Caco-2 (cell line): ENCODE results near the gene RETREG1. TPM values are rescaled to one million over a fixed set of nuclear protein-coding genes. Genes with fewer than 3 reads are reported as not detected.

Experiments
- BruUV-seq: library from RNA; stranded (reverse); fragments of 400-500 nt; replicated peaks from 2 replicates; lab custom pipeline; 2021; lab: Mats Ljungman, UMichigan
- CTCF ChIA-PET: fragments of 300-600 bp; sonication (Branson Sonifier 250); formaldehyde crosslinking; loops from one replicate; lab custom pipeline; 2022; ENCODE audit warnings: antibody characterized with exemption; lab: Charles Lee
- POLR2A ChIA-PET: fragments of 300-600 bp; sonication (Branson Sonifier 250); formaldehyde crosslinking; loops from one replicate; lab custom pipeline; 2022; ENCODE audit warnings: antibody characterized with exemption; lab: Charles Lee
- DNase-seq, 2 experiments: peaks; one replicate each; pipeline versions ENCODE4 v3.0.0 to v3.0.0-alpha.2; 2020 to 2022
- H3K27me3 ChIP-seq: replicated peaks from 2 replicates; pipeline ENCODE4 v1.6.0; 2011; ENCODE audit warnings: low read length; ENCODE audit not compliant: control insufficient read depth, insufficient read depth
- H3K36me3 ChIP-seq: 2 replicates; pipeline ENCODE4 v1.5.1; 2011; ENCODE audit warnings: low read length; ENCODE audit not compliant: control insufficient read depth, insufficient read depth
- H3K4me1 ChIP-seq: fragments of 250-450 bp; sonication (Bioruptor Pico); 2 replicates; pipeline ENCODE4 v1.5.1; 2020; ENCODE audit warnings: mild to moderate bottlenecking
- H3K4me3 ChIP-seq: 2 replicates; pipeline ENCODE4 v1.5.1; 2011; ENCODE audit warnings: low read depth, mild to moderate bottlenecking, control low read depth, low read length
- H3K9me3 ChIP-seq: fragments of 250-450 bp; sonication (Bioruptor Pico); 2 replicates; pipeline ENCODE4 v1.5.1; 2020; ENCODE audit warnings: mild to moderate bottlenecking, moderate library complexity
- H3K27ac Mint-ChIP-seq: one replicate; pipeline ENCODE4 v1.8.0; 2022; ENCODE audit warnings: mixed read lengths; ENCODE audit not compliant: unreplicated experiment
- H3K27me3 Mint-ChIP-seq: one replicate; pipeline ENCODE4 v1.8.0; 2022; ENCODE audit warnings: mixed read lengths; ENCODE audit not compliant: insufficient read depth, unreplicated experiment
- H3K36me3 Mint-ChIP-seq: one replicate; pipeline ENCODE4 v1.8.0; 2022; ENCODE audit warnings: mild to moderate bottlenecking, mixed read lengths; ENCODE audit not compliant: insufficient read depth, unreplicated experiment
- H3K4me1 Mint-ChIP-seq: one replicate; pipeline ENCODE4 v1.8.0; 2022; ENCODE audit warnings: low read depth, mixed read lengths; ENCODE audit not compliant: unreplicated experiment
- H3K4me3 Mint-ChIP-seq: one replicate; pipeline ENCODE4 v1.8.0; 2022; ENCODE audit warnings: mild to moderate bottlenecking, moderate library complexity, mixed read lengths; ENCODE audit not compliant: unreplicated experiment
- H3K9me3 Mint-ChIP-seq: one replicate; pipeline ENCODE4 v1.8.0; 2022; ENCODE audit warnings: mixed read lengths; ENCODE audit not compliant: unreplicated experiment
- intact Hi-C: fragments of 100-400 bp; cut with micrococcal nuclease; formaldehyde crosslinking; loops from one replicate; pipeline ENCODE4 v1.10.0; 2022; ENCODE audit not compliant: unreplicated experiment
- total RNA-seq: library from RNA; stranded (reverse); gene quantifications from 2 replicates; pipeline ENCODE4 v1.2.3, GENCODE V29; 2022
- TF ChIP-seq, protein P1 (sequence below), 2 experiments: fragments of 200-600 bp in 1 of 2; IDR thresholded peaks; 1 replicate in 1 of 2; 2 replicates in 1 of 2; pipeline versions ENCODE4 v1.5.1 to v1.8.0; 2011 to 2022; ENCODE audit warnings: antibody characterized with exemption in 1 of 2, control low read depth in 1 of 2, inconsistent platforms in 1 of 2, low read depth in 1 of 2, low read length in 1 of 2, mild to moderate bottlenecking in 1 of 2, moderate library complexity in 1 of 2; ENCODE audit not compliant: insufficient read depth in 1 of 2, severe bottlenecking in 1 of 2, unreplicated experiment in 1 of 2

Gene RETREG1
- total RNA-seq, 1 experiment from 2014 or later, result 15.1 TPM

DNA sequence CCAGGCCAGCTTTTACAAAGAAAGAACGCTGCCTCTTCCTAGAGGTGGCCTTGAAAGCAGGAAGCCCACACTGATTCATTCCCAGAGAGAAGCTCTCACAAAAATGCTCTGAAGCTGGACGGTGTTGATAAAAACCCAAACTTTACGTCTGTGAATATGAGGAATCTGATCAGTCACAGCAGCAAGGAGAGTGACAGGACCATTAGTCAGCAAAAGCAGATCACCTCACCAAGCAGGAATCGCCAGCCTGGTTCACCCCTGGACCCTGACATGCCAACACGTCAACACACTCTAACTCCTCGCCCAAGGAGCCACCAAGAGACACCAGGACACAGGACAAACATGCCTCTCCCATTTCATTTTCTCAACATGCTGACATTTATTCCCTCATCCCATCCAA lies 80.6 kb downstream of the RETREG1 start:
- no peaks in the 10 kb centered on the region for H3K27me3 Mint-ChIP-seq
- no peaks in the 10 kb centered on the region for H3K27me3 ChIP-seq
- peak overlapping the region; percentile 70 for H3K27ac Mint-ChIP-seq
- intact Hi-C loops, result no loop called here
- H3K4me1 ChIP-seq, result peaks cover 28% of the 10 kb centered on the region
- peaks cover 17% of the 10 kb centered on the region for H3K4me1 Mint-ChIP-seq
- H3K9me3 ChIP-seq, result peaks cover 4% of the 10 kb centered on the region; the same call in 1 of the 2 replicates
- no peaks in the 10 kb centered on the region for H3K9me3 Mint-ChIP-seq
- CTCF ChIA-PET, result no interaction called here
- BruUV-seq, result no TSS peak
- TF ChIP-seq, protein P1, sequence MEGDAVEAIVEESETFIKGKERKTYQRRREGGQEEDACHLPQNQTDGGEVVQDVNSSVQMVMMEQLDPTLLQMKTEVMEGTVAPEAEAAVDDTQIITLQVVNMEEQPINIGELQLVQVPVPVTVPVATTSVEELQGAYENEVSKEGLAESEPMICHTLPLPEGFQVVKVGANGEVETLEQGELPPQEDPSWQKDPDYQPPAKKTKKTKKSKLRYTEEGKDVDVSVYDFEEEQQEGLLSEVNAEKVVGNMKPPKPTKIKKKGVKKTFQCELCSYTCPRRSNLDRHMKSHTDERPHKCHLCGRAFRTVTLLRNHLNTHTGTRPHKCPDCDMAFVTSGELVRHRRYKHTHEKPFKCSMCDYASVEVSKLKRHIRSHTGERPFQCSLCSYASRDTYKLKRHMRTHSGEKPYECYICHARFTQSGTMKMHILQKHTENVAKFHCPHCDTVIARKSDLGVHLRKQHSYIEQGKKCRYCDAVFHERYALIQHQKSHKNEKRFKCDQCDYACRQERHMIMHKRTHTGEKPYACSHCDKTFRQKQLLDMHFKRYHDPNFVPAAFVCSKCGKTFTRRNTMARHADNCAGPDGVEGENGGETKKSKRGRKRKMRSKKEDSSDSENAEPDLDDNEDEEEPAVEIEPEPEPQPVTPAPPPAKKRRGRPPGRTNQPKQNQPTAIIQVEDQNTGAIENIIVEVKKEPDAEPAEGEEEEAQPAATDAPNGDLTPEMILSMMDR (IDR thresholded peaks at IDR 0.05; ENCODE audit: insufficient read depth in 1 of 2, low read depth in 1 of 2, low read length in 1 of 2, severe bottlenecking in 1 of 2, unreplicated experiment in 1 of 2), result no peak
- POLR2A ChIA-PET, result interaction anchor here (1.0 kb wide), 1 partner anchor 15 kb away, joined by 3 read pairs; no protein-coding TSS in a partner anchor
- H3K36me3 Mint-ChIP-seq, result no peaks in the 10 kb centered on the region
- no peaks in the 10 kb centered on the region for H3K36me3 ChIP-seq
- no peak for DNase-seq
- no peak overlapping the region for H3K4me3 Mint-ChIP-seq
- H3K4me3 ChIP-seq, result no peak overlapping the region

DNA sequence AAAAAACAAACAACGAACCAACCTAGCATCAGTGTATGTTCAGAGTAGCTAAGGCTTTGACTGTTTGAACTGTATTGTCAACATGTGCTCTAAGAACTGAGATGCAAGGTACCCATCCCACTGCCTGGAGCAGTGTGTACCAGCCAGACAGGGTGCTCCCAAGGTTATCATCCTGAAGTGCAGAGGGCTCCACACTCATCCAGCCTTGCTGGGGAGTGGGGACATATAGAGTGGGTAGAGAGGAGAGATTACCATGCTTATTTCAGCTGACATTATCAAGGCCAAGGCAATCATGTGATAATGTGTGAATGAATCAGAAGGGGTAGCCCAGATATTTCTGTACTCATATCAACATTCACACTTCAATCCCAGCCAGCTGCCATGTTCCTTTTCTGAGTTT lies 82.5 kb downstream of the RETREG1 start:
- no TSS peak for BruUV-seq
- H3K9me3 Mint-ChIP-seq, result no peaks in the 10 kb centered on the region
- peaks cover 12% of the 10 kb centered on the region for H3K4me1 Mint-ChIP-seq
- H3K27ac Mint-ChIP-seq, result no peak overlapping the region
- TF ChIP-seq, protein P1 (IDR thresholded peaks at IDR 0.05; ENCODE audit: insufficient read depth in 1 of 2, low read depth in 1 of 2, low read length in 1 of 2, severe bottlenecking in 1 of 2, unreplicated experiment in 1 of 2), result no peak
- CTCF ChIA-PET, result no interaction called here
- H3K4me1 ChIP-seq, result peaks cover 24% of the 10 kb centered on the region
- H3K36me3 Mint-ChIP-seq, result no peaks in the 10 kb centered on the region
- POLR2A ChIA-PET, result no interaction called here
- no peaks in the 10 kb centered on the region for H3K36me3 ChIP-seq
- H3K27me3 Mint-ChIP-seq, result no peaks in the 10 kb centered on the region
- no peak overlapping the region for H3K4me3 Mint-ChIP-seq
- DNase-seq, result no peak
- intact Hi-C loops, result no loop called here
- H3K9me3 ChIP-seq, result peaks cover 4% of the 10 kb centered on the region; the same call in 1 of the 2 replicates
- H3K4me3 ChIP-seq, result no peak overlapping the region
- no peaks in the 10 kb centered on the region for H3K27me3 ChIP-seq

DNA sequence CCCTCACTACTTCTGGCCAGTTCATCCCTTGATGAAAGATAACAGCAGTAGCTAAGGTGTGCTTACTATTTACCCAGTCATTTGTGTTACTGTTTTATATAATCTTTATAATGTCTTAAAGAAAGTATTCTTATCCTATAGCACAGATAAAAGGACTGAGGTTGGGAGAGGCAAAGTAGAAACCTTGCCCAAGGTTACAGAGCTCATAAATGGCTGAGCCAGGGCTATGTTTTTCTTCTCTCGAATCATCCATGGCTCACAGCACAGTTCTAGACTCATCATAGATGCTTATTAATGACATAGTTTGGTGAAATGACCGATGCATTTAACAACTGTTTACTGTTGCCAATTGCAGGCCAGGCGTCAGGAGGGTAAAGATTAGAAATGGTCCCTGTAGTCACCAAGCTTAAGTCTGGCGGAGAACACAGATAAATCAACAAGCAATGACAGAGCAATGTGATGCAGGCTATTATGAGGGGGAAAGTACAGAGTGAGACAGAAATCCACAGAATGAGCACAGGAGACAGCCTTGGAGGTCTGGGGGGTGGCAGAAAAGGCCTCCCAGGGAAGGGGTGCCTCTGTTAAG lies 85.6 kb downstream of the RETREG1 start:
- no peaks in the 10 kb centered on the region for H3K27me3 Mint-ChIP-seq
- TF ChIP-seq, protein P1 (IDR thresholded peaks at IDR 0.05; ENCODE audit: insufficient read depth in 1 of 2, low read depth in 1 of 2, low read length in 1 of 2, severe bottlenecking in 1 of 2, unreplicated experiment in 1 of 2), result no peak
- Histone ChIP-seq H3K36me3 (no peaks in the 10 kb centered on the region), H3K4me1 (peaks cover 8% of the 10 kb centered on the region), H3K27me3 (no peaks in the 10 kb centered on the region), H3K4me3 (no peak overlapping the region), H3K9me3 (no peaks in the 10 kb centered on the region)
- H3K4me1 Mint-ChIP-seq, result peaks cover 2% of the 10 kb centered on the region
- ChIA-PET CTCF (no interaction called here), POLR2A (no interaction called here)
- no peaks in the 10 kb centered on the region for H3K9me3 Mint-ChIP-seq
- no TSS peak for BruUV-seq
- H3K36me3 Mint-ChIP-seq, result peaks cover 8% of the 10 kb centered on the region
- intact Hi-C loops, result no loop called here
- H3K27ac Mint-ChIP-seq, result no peak overlapping the region
- no peak for DNase-seq
- no peak overlapping the region for H3K4me3 Mint-ChIP-seq
